Iris pigment epithelial cell (primary cell): ENCODE data around the gene RER1.
"Not testable (repeated sequence)": the region's sequence is repeated elsewhere in the genome, so short reads cannot be mapped to it uniquely, and the experiment has no call there.

ENCODE experiments used
- DNase-seq: peaks from one replicate; pipeline ENCODE4 v3.0.0-alpha.2; 2011; ENCODE audit warnings: low read depth

Gene RER1

GRCh38 chr1:2429780-2430591 lies 38.3 kb downstream of the RER1 start:
- DNase-seq = peak; percentile 17

- DNase-seq = no peak
These were observed 38.9 kb downstream of the RER1 start for GRCh38 chr1:2430592-2430973.

- no peak for DNase-seq
These were observed 39.5 kb downstream of the RER1 start for GRCh38 chr1:2431103-2431502.

- no peak for DNase-seq
These were observed 39.9 kb downstream of the RER1 start for GRCh38 chr1:2431518-2431917.

- no peak for DNase-seq
These were observed 40.8 kb downstream of the RER1 start for GRCh38 chr1:2432441-2432844.

- DNase-seq = no peak
These were observed 41.6 kb downstream of the RER1 start for GRCh38 chr1:2433196-2433595.

- no peak for DNase-seq
These were observed 42.5 kb downstream of the RER1 start for GRCh38 chr1:2433936-2434655.

- no peak for DNase-seq
These were observed 43.5 kb downstream of the RER1 start for GRCh38 chr1:2435091-2435490.

- DNase-seq = no peak
These were observed 44.2 kb downstream of the RER1 start for GRCh38 chr1:2435746-2436355.

- no peak for DNase-seq
These were observed 45.2 kb downstream of the RER1 start for GRCh38 chr1:2436876-2437275.

- no peak for DNase-seq
These were observed 46.0 kb downstream of the RER1 start for GRCh38 chr1:2437617-2438016.

GRCh38 chr1:2438038-2438437 lies 46.4 kb downstream of the RER1 start:
- no peak for DNase-seq

GRCh38 chr1:2438641-2439040 lies 47.0 kb downstream of the RER1 start:
- no peak for DNase-seq

- no peak for DNase-seq
These were observed 47.7 kb downstream of the RER1 start for GRCh38 chr1:2439369-2439768.

- DNase-seq = not testable (repeated sequence)
These were observed 48.7 kb downstream of the RER1 start for GRCh38 chr1:2440346-2440745.

GRCh38 chr1:2441746-2442145 lies 50.1 kb downstream of the RER1 start:
- no peak for DNase-seq

GRCh38 chr1:2442661-2443060 lies 51.0 kb downstream of the RER1 start:
- no peak for DNase-seq

- DNase-seq = peak; percentile 16
These were observed 51.9 kb downstream of the RER1 start for GRCh38 chr1:2443277-2444137.

- no peak for DNase-seq
These were observed 52.5 kb downstream of the RER1 start for GRCh38 chr1:2444138-2444591.

- DNase-seq = no peak
These were observed 53.7 kb downstream of the RER1 start for GRCh38 chr1:2445162-2445822.

- DNase-seq = no peak
These were observed 54.2 kb downstream of the RER1 start for GRCh38 chr1:2445823-2446215.

- DNase-seq = peak; percentile 37
These were observed 54.8 kb downstream of the RER1 start for GRCh38 chr1:2446394-2446793.
